HepG2 (cell line): ENCODE measurements around the gene PSMD6. TPM values are rescaled to one million over a fixed set of nuclear protein-coding genes. Genes with fewer than 3 reads are reported as not detected.

Experiments
- ATAC-seq: fragments of 200-7000 bp; cut with Tn5 transposase; 3 replicates; pipeline ENCODE4 v1.9.1; 2020; ENCODE audit warnings: mild to moderate bottlenecking, moderate library complexity
- BruUV-seq: library from RNA; stranded (reverse); fragments of 400-500 nt; replicated peaks from 2 replicates; lab custom pipeline; 2021; lab: Mats Ljungman, UMichigan
- CTCF ChIA-PET: fragments of 300-600 bp; formaldehyde crosslinking; extraction: SDS; loops from one replicate; lab custom pipeline; 2021; ENCODE audit warnings: low total read pairs, inconsistent platforms, low intra/inter-chr PET ratio; lab: Yijun Ruan, JAX
- POLR2A ChIA-PET: fragments of 350-600 bp; sonication (Branson Sonifier 250); formaldehyde crosslinking; loops from one replicate; lab custom pipeline; 2020; ENCODE audit warnings: antibody characterized with exemption, inconsistent platforms; lab: Yijun Ruan, JAX
- DNase-seq: peaks from one replicate; pipeline ENCODE4 v3.0.0-alpha.2; 2015; ENCODE audit warnings: low spot score
- FAIRE-seq: peaks from 3 replicates; lab custom pipeline; 2011; peaks lifted over from hg19 to GRCh38; lab: Jason Lieb, UNC
- H2AFZ ChIP-seq: one replicate; pipeline ENCODE4 v1.6.1; 2011; ENCODE audit warnings: low read length, inconsistent platforms
- H3K27ac ChIP-seq: fragments of 300-600 bp; 3 replicates; pipeline ENCODE4 v1.8.0; 2011; ENCODE audit warnings: mixed run types, mild to moderate bottlenecking, mixed read lengths, low read length, inconsistent platforms; ENCODE audit not compliant: insufficient read depth; ENCODE audit errors: extremely low read length
- H3K27me3 ChIP-seq, 2 experiments: fragments of 200-600 bp in 1 of 2; 2 replicates in 1 of 2; 3 replicates in 1 of 2; pipeline versions ENCODE4 v1.6.0 to v1.8.0; 2011; ENCODE audit warnings: low read length in 2 of 2, mild to moderate bottlenecking in 2 of 2, moderate library complexity in 2 of 2, inconsistent platforms in 1 of 2; ENCODE audit not compliant: insufficient read depth in 2 of 2, control insufficient read depth in 1 of 2
- H3K36me3 ChIP-seq, 2 experiments: fragments of 200-600 bp in 1 of 2; replicated peaks in 1 of 2; 2 replicates in 1 of 2; 3 replicates in 1 of 2; pipeline versions ENCODE4 v1.5.1 to v1.8.0; 2011; ENCODE audit warnings: low read length in 2 of 2, inconsistent platforms in 1 of 2; ENCODE audit not compliant: insufficient read depth in 2 of 2, control insufficient read depth in 1 of 2
- H3K4me1 ChIP-seq: 2 replicates; pipeline ENCODE4 v1.5.1; 2012; ENCODE audit warnings: low read length, inconsistent platforms; ENCODE audit not compliant: insufficient read depth
- H3K4me2 ChIP-seq: 2 replicates; pipeline ENCODE4 v1.6.0; 2011; ENCODE audit warnings: low read depth, low read length, inconsistent platforms
- H3K4me3 ChIP-seq, 3 experiments: fragments of 200-600 bp in 1 of 3; sonication (generic), shearing (Covaris generic) in 1 of 3; replicated peaks in 1 of 3; 2 replicates each; pipeline ENCODE4 v1.5.1; 2011 to 2016; ENCODE audit warnings: low read length in 3 of 3, inconsistent platforms in 2 of 3, low read depth in 2 of 3, mild to moderate bottlenecking in 2 of 3, control low read depth in 1 of 3, mixed read lengths in 1 of 3; ENCODE audit not compliant: insufficient read depth in 1 of 3
- H3K79me2 ChIP-seq: one replicate; pipeline ENCODE4 v1.6.1; 2011; ENCODE audit warnings: low read length, inconsistent platforms; ENCODE audit not compliant: insufficient read depth
- H3K9ac ChIP-seq: 2 replicates; pipeline ENCODE4 v1.6.0; 2011; ENCODE audit warnings: mild to moderate bottlenecking, low read depth, low read length, inconsistent platforms; ENCODE audit not compliant: insufficient read depth
- H3K9me3 ChIP-seq: 2 replicates; pipeline ENCODE4 v1.5.1; 2012; ENCODE audit warnings: mild to moderate bottlenecking, low read length
- H4K20me1 ChIP-seq: 2 replicates; pipeline ENCODE4 v1.6.0; 2011; ENCODE audit warnings: inconsistent platforms, mild to moderate bottlenecking, low read length, moderate library complexity; ENCODE audit not compliant: insufficient read depth
- CREM ChIP-seq, 2 experiments: sonication (generic) in 1 of 2; formaldehyde crosslinking in 1 of 2; IDR thresholded peaks; 2 replicates each; pipeline versions ENCODE4 v1.4.0 to v1.6.1; 2016 to 2020; ENCODE audit warnings: antibody characterized with exemption in 1 of 2, mild to moderate bottlenecking in 1 of 2, missing genetic modification reagents in 1 of 2
- NFE2L2 ChIP-seq: fragments of 150-350 bp; IDR thresholded peaks from 2 replicates; pipeline ENCODE4 v1.6.1; 2014; ENCODE audit warnings: low read length
- SALL1 ChIP-seq: sonication (generic); formaldehyde crosslinking; IDR thresholded peaks from 2 replicates; pipeline ENCODE4 v1.8.0; 2022; ENCODE audit warnings: mild to moderate bottlenecking, missing genetic modification reagents
- SMAD3 ChIP-seq: sonication (generic); formaldehyde crosslinking; IDR thresholded peaks from 2 replicates; pipeline ENCODE4 v1.4.0; 2020; ENCODE audit warnings: missing genetic modification reagents
- SOX13 ChIP-seq, 3 experiments: fragments of 450-650 bp in 1 of 3; sonication (generic) in 1 of 3; formaldehyde crosslinking in 1 of 3; IDR thresholded peaks in 2 of 3; conservative IDR thresholded peaks in 1 of 3; 2 replicates each; pipeline versions ENCODE4 v1.5.0 to v1.6.1; 2016 to 2020; ENCODE audit warnings: antibody characterized with exemption in 1 of 3, mild to moderate bottlenecking in 1 of 3, missing compliant biosample characterization in 1 of 3, missing genetic modification reagents in 1 of 3, moderate library complexity in 1 of 3
- TFDP2 ChIP-seq: sonication (generic); formaldehyde crosslinking; IDR thresholded peaks from 2 replicates; pipeline ENCODE4 v1.4.0; 2020; ENCODE audit warnings: missing genetic modification reagents
- ZBTB49 ChIP-seq: sonication (generic); formaldehyde crosslinking; IDR thresholded peaks from 2 replicates; pipeline ENCODE4 v1.4.0; 2020; ENCODE audit warnings: missing genetic modification reagents, borderline replicate concordance
- ZNF414 ChIP-seq: sonication (generic); formaldehyde crosslinking; IDR thresholded peaks from 2 replicates; pipeline ENCODE4 v1.5.0; 2020; ENCODE audit warnings: missing genetic modification reagents
- WGBS: methylation state at CpG from one replicate; pipeline ENCODE4 v1.1.6; 2017; ENCODE audit warnings: low lambda C conversion rate; 5-methylcytosine and 5-hydroxymethylcytosine counted together
- in situ Hi-C: cut with HindIII; loops from 2 replicates; pipeline ENCODE4 v1.10.0; 2017; ENCODE audit warnings: low pct_unique_long_range_greater_than_20kb; ENCODE audit not compliant: extremely low pct_ligation_motif_present
- intact Hi-C: fragments of 100-400 bp; cut with micrococcal nuclease; formaldehyde crosslinking; loops from one replicate; pipeline ENCODE4 v1.10.0; 2022; ENCODE audit not compliant: unreplicated experiment
- polyA plus RNA-seq, 8 experiments: library from polyadenylated mRNA; depleted of rRNA in 3 of 8; stranded (reverse) in 7 of 8; unstranded in 1 of 8; fragments of >200 nt; fragmentation: Illumina TruSeq in 4 of 8; extraction: Trizol in 4 of 8; gene quantifications; 2 replicates each; pipeline versions ENCODE4 v1.2.1 to v1.2.3, GENCODE V29; 2011 to 2016; ENCODE audit warnings: low read depth in 4 of 8, missing spikeins in 1 of 8, mixed read lengths in 1 of 8; ENCODE audit not compliant: insufficient read depth in 1 of 8
- total RNA-seq, 5 experiments: library from RNA; depleted of rRNA; stranded (reverse); fragments of >200 nt; fragmentation: Illumina TruSeq; extraction: Trizol; gene quantifications; 2 replicates each; pipeline ENCODE4 v1.2.3, GENCODE V29; 2016; ENCODE audit warnings: low read depth in 1 of 5

The PSMD6 gene
- total and polyA plus RNA-seq, 2 of the 13 experiments (the other 11 are each of a cell fraction or from before 2014, with no cell fraction given), result 36.8 to 117 TPM

- WGBS, result 47% methylated on average over 13 of the region's 13 CpGs
- Histone ChIP-seq H3K4me3 (no peak overlapping the region), H2AFZ (no peak overlapping the region), H3K27me3 (no peaks in the 10 kb centered on the region; a peak in 1 of 5 replicates), H3K9me3 (peaks cover 5% of the 10 kb centered on the region; the same call in 1 of the 2 replicates), H3K9ac (no peak overlapping the region), H3K36me3 (no peaks in the 10 kb centered on the region), H3K79me2 (no peaks in the 10 kb centered on the region), H3K27ac (no peak overlapping the region), H4K20me1 (no peaks in the 10 kb centered on the region), H3K4me1 (0 out of 2 replicates have a peak, but pooled peaks cover 6% of the 10 kb centered on the region)
- ATAC-seq (no peak), DNase-seq (no peak)
- intact Hi-C loops (loop anchor here (2.0 kb wide), 1 partner anchor 77 kb away; no protein-coding TSS in a partner anchor), in situ Hi-C loops (loop anchor here (5.0 kb wide), 3 partner anchors 135 to 450 kb away; no protein-coding TSS in a partner anchor)
- BruUV-seq, result no TSS peak
- CTCF ChIA-PET, result interaction anchor here (2.5 to 3.4 kb wide), 3 partner anchors 135 to 452 kb away, joined by 14 to 44 read pairs (median 18); no protein-coding TSS in a partner anchor
- 0 out of 2 replicates have a peak, but pooled peaks have one; percentile 8 for TF ChIP-seq NFE2L2
- no peak for TF ChIP-seq SMAD3 (CRISPR knock-in tag)
- TF ChIP-seq, all 625 proteins: peak for 1
- FAIRE-seq, result no peak
- POLR2A ChIA-PET, result no interaction called here
- H3K4me2 ChIP-seq, result no peak overlapping the region
These were observed 8.5 kb upstream of the PSMD6 start for GRCh38 chr3:64031540-64032508.

- no peaks in the 10 kb centered on the region for H3K36me3 ChIP-seq
- no peak overlapping the region for H3K27ac ChIP-seq
- peak overlapping the region; percentile 81 for H3K4me2 ChIP-seq
- ChIA-PET POLR2A (no interaction called here), CTCF (interaction anchor here (2.5 to 3.4 kb wide), 3 partner anchors 136 to 453 kb away, joined by 14 to 44 read pairs (median 18); no protein-coding TSS in a partner anchor)
- intact Hi-C loops, result loop anchor here (1.0 to 2.0 kb wide), 3 partner anchors 78 to 454 kb away; no protein-coding TSS in a partner anchor
- peak overlapping the region in 1 of 3 experiments; percentile 23; a peak in 1 of 6 replicates for H3K4me3 ChIP-seq
- peak; percentile 98 for ATAC-seq
- no peaks in the 10 kb centered on the region for H4K20me1 ChIP-seq
- peak; percentile 81 for FAIRE-seq
- H3K4me1 ChIP-seq, result 0 out of 2 replicates have a peak, but pooled peaks cover 6% of the 10 kb centered on the region
- DNase-seq, result peak; percentile 49
- H3K9ac ChIP-seq, result no peak overlapping the region
- no peaks in the 10 kb centered on the region for H3K79me2 ChIP-seq
- H2AFZ ChIP-seq, result no peak overlapping the region
- no TSS peak for BruUV-seq
- in situ Hi-C loops, result loop anchor here (5.0 kb wide), 3 partner anchors 137 to 452 kb away; no protein-coding TSS in a partner anchor
- no peaks in the 10 kb centered on the region; a peak in 1 of 5 replicates for H3K27me3 ChIP-seq
- peaks cover 5% of the 10 kb centered on the region; the same call in 1 of the 2 replicates for H3K9me3 ChIP-seq
- 8% methylated on average over 16 of the region's 16 CpGs for WGBS
- TF ChIP-seq TFDP2 (CRISPR knock-in tag) (0 out of 2 replicates have a peak, but pooled peaks have one; percentile 7), ZNF414 (CRISPR knock-in tag) (0 out of 2 replicates have a peak, but pooled peaks have one; percentile 32), SALL1 (CRISPR knock-in tag) (peak; percentile 67), ZBTB49 (CRISPR knock-in tag) (no peak), CREM (IDR thresholded peaks at IDR 0.05) (peak; percentile 19; the same call in 1 of the 2 replicates), CREM (CRISPR knock-in tag; IDR thresholded peaks at IDR 0.05) (no peak), SOX13 (IDR thresholded peaks at IDR 0.05) (no peak), SOX13 (CRISPR knock-in tag; conservative IDR thresholded peaks at IDR 0.05 in 1 of 2, IDR thresholded peaks at IDR 0.05 in 1 of 2) (0 out of 4 replicates have a peak, but pooled peaks of 1 of the 2 experiments have one; percentile 16)
These were observed 7.4 kb upstream of the PSMD6 start for GRCh38 chr3:64030741-64031140.
